Thymus (tissue), 11 donors: ENCODE data around the gene CUL7. TPM values are rescaled to one million over a fixed set of nuclear protein-coding genes. Genes with fewer than 3 reads are reported as not detected.

Experiments used
- DNase-seq, 9 donors: peaks; one replicate each; pipeline ENCODE4 v3.0.0-alpha.2; 2013; ENCODE audit warnings: low spot score in 9 of 9, low read depth in 6 of 9, missing footprints in 1 of 9
- H3K27ac ChIP-seq, 2 donors: one replicate each; pipeline ENCODE4 v1.5.1; 2013; ENCODE audit warnings: control low read depth in 1 of 2, low read depth in 1 of 2, low read length in 1 of 2, mild to moderate bottlenecking in 1 of 2, moderate library complexity in 1 of 2
- H3K27me3 ChIP-seq, 2 donors: one replicate each; pipeline ENCODE4 v1.5.1; 2013; ENCODE audit warnings: low read length in 1 of 2; ENCODE audit not compliant: control insufficient read depth in 2 of 2, insufficient read depth in 1 of 2
- H3K36me3 ChIP-seq, 2 donors: one replicate each; pipeline ENCODE4 v1.5.1; 2013; ENCODE audit warnings: low read length in 1 of 2, mild to moderate bottlenecking in 1 of 2, moderate library complexity in 1 of 2; ENCODE audit not compliant: control insufficient read depth in 2 of 2, insufficient read depth in 2 of 2
- H3K4me1 ChIP-seq, 2 donors: one replicate each; pipeline ENCODE4 v1.5.1; 2013; ENCODE audit warnings: low read length in 2 of 2; ENCODE audit not compliant: control insufficient read depth in 2 of 2, insufficient read depth in 2 of 2
- H3K4me3 ChIP-seq, 2 donors: one replicate each; pipeline ENCODE4 v1.5.1; 2013; ENCODE audit warnings: low read length in 2 of 2, control low read depth in 1 of 2, mild to moderate bottlenecking in 1 of 2
- H3K9me3 ChIP-seq, 2 donors: one replicate each; pipeline ENCODE4 v1.5.1; 2013; ENCODE audit warnings: low read length in 1 of 2, mild to moderate bottlenecking in 1 of 2; ENCODE audit not compliant: control insufficient read depth in 2 of 2, insufficient read depth in 1 of 2
- WGBS: extraction: QIAGEN DNeasy Blood & Tissue Kit; methylation state at CpG from one replicate; pipeline ENCODE4 v1.1.7; 2013; 5-methylcytosine and 5-hydroxymethylcytosine counted together
- polyA plus RNA-seq: library from polyadenylated mRNA; stranded (reverse); fragments of 200-250 nt; gene quantifications from one replicate; pipeline ENCODE4 v1.2.3, GENCODE V29; 2013
- total RNA-seq: library from RNA; stranded (reverse); fragments of 120-200 nt; gene quantifications from one replicate; pipeline ENCODE4 v1.2.4, GENCODE V29; 2013
- donor health status: healthy.

The CUL7 gene
- total and polyA plus RNA-seq, 2 donors = 5.5 to 9.4 TPM

DNA sequence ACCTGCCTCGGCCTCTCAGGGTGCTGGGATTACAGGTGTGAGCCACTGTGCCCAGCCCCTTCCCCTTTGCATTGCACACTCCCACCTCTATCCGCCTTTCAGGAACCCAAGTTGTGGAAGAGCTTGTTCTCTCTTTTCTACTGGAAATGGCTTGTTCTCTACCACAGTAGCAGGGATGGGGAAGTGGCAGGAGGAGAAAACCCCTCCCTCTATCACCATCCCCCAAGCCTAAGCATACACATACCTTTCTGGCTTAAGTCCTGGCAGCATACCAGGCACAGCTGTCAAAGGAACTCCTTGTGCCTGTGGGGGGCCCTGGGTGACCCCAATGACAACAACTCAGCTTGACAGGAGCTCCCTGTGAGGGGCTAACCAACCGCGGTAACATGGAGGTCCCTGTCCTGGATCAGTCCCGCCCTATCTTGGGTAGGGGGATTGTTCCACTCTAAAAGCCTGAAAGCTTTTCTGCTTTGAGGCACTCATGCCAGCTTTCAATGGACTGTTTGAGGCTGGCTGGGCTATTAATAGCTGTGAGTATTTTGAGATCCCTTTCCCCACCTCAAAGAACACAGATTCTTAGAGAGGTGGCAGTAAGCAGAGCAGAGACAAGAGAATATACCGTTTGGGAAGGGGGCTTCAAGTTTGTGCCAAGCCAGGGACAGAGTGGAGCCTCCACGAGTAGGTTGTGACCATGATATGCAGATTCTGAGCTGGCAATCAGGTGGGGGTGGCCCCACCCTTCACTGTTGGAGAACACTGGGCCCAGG, 37.3 kb downstream of the CUL7 start:
- H3K9me3 ChIP-seq = peaks cover 1 to 10% of the 10 kb centered on the region in 2 donors
- H3K27ac ChIP-seq = no peak overlapping the region
- 92% methylated on average over 7 of the region's 7 CpGs for WGBS
- peaks cover 20 to 59% of the 10 kb centered on the region in 2 donors for H3K4me1 ChIP-seq
- H3K4me3 ChIP-seq = no peak overlapping the region
- no peaks in the 10 kb centered on the region for H3K27me3 ChIP-seq
- DNase-seq = no peak
- peaks cover 46 to 63% of the 10 kb centered on the region in 2 donors for H3K36me3 ChIP-seq

DNA sequence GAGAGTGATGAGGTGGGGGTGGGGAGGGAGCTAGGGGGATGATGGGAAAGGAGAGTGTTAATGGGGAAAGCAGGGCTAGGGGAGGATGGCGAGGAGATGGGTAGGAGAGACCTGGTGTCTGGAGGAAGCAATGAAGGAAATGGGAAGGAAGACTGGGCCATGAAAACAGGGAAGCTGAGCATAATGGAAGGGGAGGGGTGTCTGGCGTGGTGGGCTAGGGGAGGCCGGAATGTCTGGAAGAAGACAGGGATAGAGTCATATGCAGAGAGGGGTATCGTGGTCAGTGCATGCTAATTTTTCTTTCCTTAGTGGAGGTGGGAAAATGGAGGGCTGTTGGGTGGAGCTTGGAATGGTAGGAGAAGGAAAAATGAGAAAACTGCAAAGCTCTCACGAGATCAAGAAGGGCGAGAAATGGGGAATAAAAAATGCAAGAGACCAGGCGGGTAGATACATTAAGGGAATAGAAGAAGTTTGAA, 39.2 kb downstream of the CUL7 start:
- WGBS = 1% methylated on average over 7 of the region's 7 CpGs
- Histone ChIP-seq H3K4me1 (peaks cover 16 to 51% of the 10 kb centered on the region in 2 donors), H3K9me3 (peaks cover 1 to 5% of the 10 kb centered on the region in 2 donors), H3K27me3 (no peaks in the 10 kb centered on the region), H3K27ac (peak overlapping the region in 1 of 2 donors; percentile 68), H3K36me3 (peaks cover 54 to 66% of the 10 kb centered on the region in 2 donors), H3K4me3 (peak overlapping the region; percentile 69 to 84)
- DNase-seq = no peak

DNA sequence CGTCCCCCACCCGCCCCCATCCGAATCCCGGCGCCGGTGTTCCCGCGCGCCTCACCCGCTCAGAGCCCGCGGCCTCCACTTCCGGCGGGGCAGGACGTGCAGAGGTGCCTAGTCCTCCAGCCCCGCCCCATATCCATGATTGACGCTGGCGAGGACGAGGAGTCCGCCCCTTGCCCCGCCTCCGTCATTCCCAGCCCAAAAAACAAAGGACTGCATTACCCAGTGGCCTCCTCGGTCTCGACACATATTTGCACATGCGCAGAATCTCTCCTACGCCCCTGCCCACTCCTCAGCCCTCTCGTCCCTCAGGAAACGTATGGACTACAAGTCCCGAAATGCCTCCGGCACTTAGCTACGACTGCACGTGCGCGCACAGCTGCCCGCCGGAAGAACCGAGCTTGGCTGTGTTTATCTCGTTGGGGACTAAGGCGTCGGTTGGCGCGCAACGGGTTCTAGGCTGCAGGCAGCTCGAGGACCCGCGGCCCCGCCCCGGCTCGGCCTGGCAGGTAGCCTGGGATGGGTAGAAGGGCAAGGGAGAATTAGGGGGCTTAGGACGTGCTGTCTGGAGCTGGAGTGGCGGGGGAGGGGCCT, 39.7 kb downstream of the CUL7 start, which contains the start of the genes KLHDC3 and MEA1:
Gene KLHDC3 (plus strand): TSS at position 407 of the 591 bp plus-strand sequence. CDS start 2,944 bp downstream, outside the sequence.
Gene MEA1 (minus strand): TSS at position 104 of the 591 bp plus-strand sequence. CDS start 133 bp downstream, outside the sequence.
- no peaks in the 10 kb centered on the region for H3K27me3 ChIP-seq
- peak within 1 kb of the TSS; percentile 69 to 84 for H3K4me3 ChIP-seq
- under 1% methylated on average over 51 of the region's 51 CpGs for WGBS
- peaks cover 1 to 5% of the 10 kb centered on the region in 2 donors for H3K9me3 ChIP-seq
- DNase-seq = peak; percentile 97 to 100 (median 99)
- peaks cover 54 to 67% of the 10 kb centered on the region in 2 donors for H3K36me3 ChIP-seq
- peaks cover 16 to 49% of the 10 kb centered on the region in 2 donors for H3K4me1 ChIP-seq
- peak within 1 kb of the TSS; percentile 68 to 70 for H3K27ac ChIP-seq

DNA sequence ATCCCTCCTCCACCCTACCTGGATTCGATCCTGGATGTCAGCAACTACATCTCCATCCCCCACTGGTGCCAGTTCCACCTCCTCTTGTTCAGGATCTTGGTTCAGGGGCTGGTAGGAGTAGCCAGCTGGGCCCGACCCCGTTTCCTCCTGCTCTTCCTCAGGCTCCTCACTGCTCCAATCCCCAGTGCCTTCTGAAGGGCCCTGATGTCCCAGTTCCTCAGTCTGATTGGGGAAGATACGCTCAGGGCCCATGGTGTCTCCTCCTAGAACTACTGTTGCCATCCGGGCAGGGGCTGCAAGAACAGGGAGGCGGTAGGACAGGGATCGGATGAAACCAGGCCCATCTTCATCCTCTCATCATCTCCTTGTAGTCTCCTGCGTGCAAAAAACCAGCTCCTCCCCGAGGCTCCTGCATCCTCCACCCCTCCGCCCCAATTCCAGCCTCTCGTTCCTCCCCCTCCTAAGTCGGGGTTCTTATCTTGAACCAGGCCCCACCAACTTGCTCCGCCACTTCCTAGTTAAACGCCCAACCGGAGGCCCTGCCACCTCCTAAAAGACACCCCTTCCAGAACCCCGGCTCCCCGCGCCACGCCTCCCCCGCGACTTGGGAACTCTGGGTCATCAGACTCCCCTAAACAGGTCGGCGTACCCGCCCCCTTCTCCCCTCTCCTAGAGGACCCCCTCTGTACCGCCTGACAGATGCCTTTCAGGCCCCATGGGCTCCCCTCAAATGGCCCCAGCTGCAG, 40.4 kb downstream of the CUL7 start:
- H3K4me1 ChIP-seq = peaks cover 16 to 45% of the 10 kb centered on the region in 2 donors

DNA sequence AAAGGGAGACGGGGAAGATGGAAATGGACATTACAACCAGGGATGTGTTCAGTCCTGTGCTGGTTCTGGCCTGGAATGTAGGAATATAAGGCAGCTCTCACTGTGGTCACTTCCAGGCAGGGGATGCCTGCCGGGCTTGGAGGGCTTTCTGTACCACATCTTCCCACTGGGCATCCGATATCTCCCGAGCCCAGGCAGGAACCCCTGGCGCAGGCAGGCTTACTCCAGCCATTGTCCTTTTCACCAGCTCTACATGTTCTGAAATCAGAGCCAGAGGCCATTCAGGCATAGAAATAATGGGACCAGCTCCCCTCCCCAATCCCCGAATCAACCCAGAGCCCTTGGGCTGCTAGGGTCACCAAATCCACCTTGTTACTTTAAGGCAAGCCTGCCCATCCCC, 41.3 kb downstream of the CUL7 start:
- Histone ChIP-seq H3K4me3 (no peak overlapping the region), H3K4me1 (peaks cover 16 to 45% of the 10 kb centered on the region in 2 donors), H3K27ac (no peak overlapping the region), H3K9me3 (peaks cover 0 to 5% of the 10 kb centered on the region in 2 donors), H3K36me3 (peaks cover 54 to 67% of the 10 kb centered on the region in 2 donors), H3K27me3 (no peaks in the 10 kb centered on the region)
- 96% methylated on average over 6 of the region's 6 CpGs for WGBS
- no peak for DNase-seq

More for the DNA sequence above, 40.4 kb downstream of the CUL7 start:
- peaks cover 54 to 67% of the 10 kb centered on the region in 2 donors for H3K36me3 ChIP-seq
- DNase-seq = no peak
- peak overlapping the region; percentile 60 to 70 for H3K27ac ChIP-seq
- H3K27me3 ChIP-seq = no peaks in the 10 kb centered on the region
- H3K9me3 ChIP-seq = peaks cover under 1 to 5% of the 10 kb centered on the region in 2 donors
- H3K4me3 ChIP-seq = peak overlapping the region; percentile 69 to 84
- 4% methylated on average over 25 of the region's 25 CpGs for WGBS

DNA sequence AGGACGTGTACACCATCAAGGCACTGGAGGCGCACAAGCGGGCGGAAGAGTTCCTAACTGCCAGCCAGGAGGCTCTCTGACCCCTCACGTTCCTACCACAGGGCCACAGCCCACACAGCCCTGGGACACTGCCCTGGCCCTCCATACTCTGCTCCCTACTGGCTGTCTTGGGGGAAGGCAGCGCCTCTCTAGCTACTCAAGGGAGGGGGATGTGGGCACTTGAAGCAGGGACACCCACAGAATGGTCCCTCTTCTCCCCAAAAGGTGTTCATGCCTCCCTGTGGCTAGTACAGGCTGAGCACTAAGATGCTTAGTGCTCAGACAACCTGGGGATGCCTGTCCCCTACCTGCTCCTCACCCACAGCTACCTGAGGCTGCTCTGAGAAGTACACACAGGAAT, 42.4 kb downstream of the CUL7 start:
- Histone ChIP-seq H3K9me3 (peaks cover 0 to 5% of the 10 kb centered on the region in 2 donors), H3K27ac (no peak overlapping the region), H3K27me3 (no peaks in the 10 kb centered on the region), H3K36me3 (peaks cover 55 to 67% of the 10 kb centered on the region in 2 donors), H3K4me3 (no peak overlapping the region), H3K4me1 (peaks cover 16 to 34% of the 10 kb centered on the region in 2 donors)
- 96% methylated on average over 6 of the region's 6 CpGs for WGBS
- no peak for DNase-seq

DNA sequence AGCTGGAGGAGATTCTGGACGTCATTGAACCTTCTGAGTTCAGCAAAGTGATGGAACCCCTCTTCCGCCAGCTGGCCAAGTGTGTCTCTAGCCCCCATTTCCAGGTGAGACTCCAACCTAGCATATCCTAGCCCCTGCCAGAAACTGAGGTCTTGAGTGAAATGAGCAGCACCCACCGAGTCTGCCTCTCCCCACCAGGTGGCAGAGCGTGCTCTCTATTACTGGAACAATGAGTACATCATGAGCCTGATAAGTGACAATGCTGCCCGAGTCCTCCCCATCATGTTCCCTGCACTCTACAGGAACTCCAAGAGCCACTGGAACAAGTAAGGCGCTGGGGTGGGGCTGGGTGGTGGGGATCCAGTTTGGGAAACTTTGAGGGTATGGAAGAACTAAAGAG, 44.5 kb downstream of the CUL7 start:
- no peaks in the 10 kb centered on the region for H3K27me3 ChIP-seq
- WGBS = 90% methylated on average over 6 of the region's 6 CpGs
- no peak overlapping the region for H3K27ac ChIP-seq
- peaks cover 56 to 76% of the 10 kb centered on the region in 2 donors for H3K36me3 ChIP-seq
- H3K4me1 ChIP-seq = peaks cover 7 to 15% of the 10 kb centered on the region in 2 donors
- peak in 6 of 9 donors; percentile 36 to 72 (median 54) for DNase-seq
- peaks cover 0 to 5% of the 10 kb centered on the region in 2 donors for H3K9me3 ChIP-seq
- no peak overlapping the region for H3K4me3 ChIP-seq

DNA sequence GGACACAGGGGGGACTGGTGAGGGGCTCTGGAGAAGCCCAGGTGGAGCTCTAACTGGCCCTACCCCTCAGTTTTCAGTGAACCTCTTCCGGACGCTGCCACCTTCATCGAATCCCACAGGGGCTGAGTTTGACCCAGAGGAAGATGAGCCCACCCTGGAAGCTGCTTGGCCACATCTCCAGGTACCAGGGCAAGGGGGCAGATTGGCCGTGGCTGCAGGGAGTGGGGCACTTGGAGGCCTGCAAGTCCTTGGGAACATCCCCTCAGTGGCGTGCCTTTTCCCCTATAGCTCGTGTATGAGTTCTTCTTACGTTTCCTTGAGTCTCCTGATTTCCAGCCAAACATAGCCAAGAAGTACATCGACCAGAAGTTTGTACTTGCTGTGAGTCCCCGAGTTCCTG, 46.5 kb downstream of the CUL7 start:
- Histone ChIP-seq H3K9me3 (no peaks in the 10 kb centered on the region), H3K36me3 (peaks cover 58 to 76% of the 10 kb centered on the region in 2 donors), H3K4me3 (no peak overlapping the region), H3K27me3 (no peaks in the 10 kb centered on the region), H3K27ac (no peak overlapping the region), H3K4me1 (peaks cover 0 to 2% of the 10 kb centered on the region in 2 donors)
- DNase-seq = no peak
- 97% methylated on average over 9 of the region's 9 CpGs for WGBS
